HG02981 (cell line): ENCODE measurements around the gene PSAPL1.

Experiments
- ATAC-seq: cut with Tn5 transposase; IDR thresholded peaks from one replicate; pipeline ENCODE4 v1.9.1; 2021; ENCODE audit warnings: mild to moderate bottlenecking, moderate library complexity; ENCODE audit not compliant: unreplicated experiment

PSAPL1 gene

GRCh38 chr4:7398788-7399439 is 35.8 kb downstream of the PSAPL1 start:
- ATAC-seq, result no peak

GRCh38 chr4:7398104-7398423 is 36.7 kb downstream of the PSAPL1 start:
- no peak for ATAC-seq

DNA sequence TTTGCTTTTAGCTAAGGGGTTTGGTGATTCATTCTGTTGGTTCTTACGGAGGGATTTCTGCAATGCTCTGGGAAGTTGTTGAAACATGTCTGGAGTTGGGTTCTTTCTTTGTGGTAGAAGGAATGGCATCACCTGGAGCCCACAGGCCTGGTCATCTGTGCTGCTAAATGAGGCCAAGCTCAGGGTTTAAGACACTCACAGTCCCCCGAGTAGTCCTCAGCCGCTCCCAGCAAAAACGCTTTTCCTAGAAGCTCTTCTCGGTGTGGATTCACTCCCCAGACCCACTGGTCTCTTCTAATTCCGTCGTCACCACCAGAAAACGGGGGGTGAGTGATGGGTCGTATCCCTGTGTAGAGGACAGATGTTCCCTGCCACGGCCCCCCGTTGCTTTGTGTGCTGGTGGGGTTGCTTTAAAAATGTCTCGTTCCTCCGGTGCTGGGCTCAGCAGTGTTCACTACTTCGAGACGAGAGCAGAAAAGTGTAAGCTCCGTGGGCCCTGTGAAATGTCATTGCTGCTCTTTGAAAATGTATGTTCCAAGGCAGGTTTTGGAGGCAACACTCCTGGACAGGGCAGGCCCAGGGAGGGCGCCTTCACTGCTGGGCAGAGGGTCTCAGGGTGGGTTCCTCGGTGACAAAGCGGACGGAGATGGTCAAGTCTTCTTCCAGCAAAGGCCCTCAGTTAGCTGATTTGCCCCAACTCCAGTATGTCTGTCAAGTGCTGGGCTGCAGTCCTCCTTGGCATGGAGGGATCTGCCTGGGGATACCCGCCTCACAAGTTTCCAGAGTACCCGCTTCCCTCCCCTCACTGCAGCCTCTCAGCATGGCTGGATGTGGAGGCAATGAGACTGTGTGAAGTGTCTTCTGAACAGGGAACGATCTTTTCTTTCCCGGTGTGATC is 37.3 kb downstream of the PSAPL1 start:
- ATAC-seq, result no peak

GRCh38 chr4:7396186-7396910 is 38.4 kb downstream of the PSAPL1 start:
- no peak for ATAC-seq

DNA sequence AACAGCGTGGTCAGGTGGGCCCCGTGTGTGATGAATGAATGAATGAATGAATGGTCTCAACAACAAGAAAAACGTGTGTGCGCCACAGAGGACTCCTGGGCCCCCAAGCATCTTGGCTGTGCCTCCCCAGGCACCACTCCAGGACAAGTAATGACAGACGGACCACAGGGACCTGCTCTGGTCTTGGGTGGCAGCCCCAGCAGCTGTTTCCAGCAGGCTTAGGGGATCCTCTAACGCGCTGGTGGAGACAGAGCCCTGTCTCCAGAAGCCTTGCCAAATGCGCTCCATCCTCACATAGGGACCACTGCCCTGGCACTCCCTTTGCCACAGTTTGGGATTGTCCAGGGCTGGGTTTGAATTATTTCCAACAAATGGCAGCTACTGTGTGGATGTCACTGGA is 39.1 kb downstream of the PSAPL1 start:
- no peak for ATAC-seq

DNA sequence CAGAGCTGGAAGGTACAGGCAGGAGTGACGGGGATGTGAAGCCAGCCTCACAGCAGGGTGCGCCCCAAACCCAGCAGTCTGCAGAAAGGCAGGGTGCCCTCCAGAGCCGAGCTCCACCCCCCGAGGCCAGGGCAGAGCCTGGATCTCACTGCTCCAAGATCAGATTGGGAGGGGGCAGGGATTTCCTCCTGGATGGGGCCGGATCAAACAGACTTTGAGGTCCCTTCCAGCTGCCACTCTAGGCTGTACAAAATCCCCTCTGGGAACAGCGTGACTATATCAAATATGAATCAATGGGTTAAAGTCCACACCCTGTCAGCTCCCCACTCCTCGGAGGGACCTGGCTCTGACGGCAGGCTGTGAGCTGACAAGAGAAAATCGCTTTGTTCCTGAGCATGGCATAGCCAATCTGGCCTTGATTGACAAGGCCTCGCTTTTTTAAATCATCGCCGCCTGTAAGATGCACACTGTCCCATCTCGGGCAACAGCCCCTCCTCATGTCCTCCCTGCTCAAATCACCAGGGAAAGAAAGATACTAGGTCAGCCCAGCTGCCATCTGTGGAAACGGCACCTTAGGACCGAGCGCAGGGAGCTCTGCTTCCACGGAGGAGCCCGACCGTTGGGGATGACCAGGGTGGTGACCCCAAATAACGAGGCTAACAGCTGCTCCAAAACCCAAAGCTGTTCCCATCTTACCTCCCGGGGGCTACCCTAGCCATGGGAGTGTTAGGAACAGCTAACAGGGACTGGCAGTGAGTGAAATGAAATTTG is 39.9 kb downstream of the PSAPL1 start:
- ATAC-seq, result no peak

GRCh38 chr4:7393601-7394575 is 40.8 kb downstream of the PSAPL1 start:
- no peak for ATAC-seq

DNA sequence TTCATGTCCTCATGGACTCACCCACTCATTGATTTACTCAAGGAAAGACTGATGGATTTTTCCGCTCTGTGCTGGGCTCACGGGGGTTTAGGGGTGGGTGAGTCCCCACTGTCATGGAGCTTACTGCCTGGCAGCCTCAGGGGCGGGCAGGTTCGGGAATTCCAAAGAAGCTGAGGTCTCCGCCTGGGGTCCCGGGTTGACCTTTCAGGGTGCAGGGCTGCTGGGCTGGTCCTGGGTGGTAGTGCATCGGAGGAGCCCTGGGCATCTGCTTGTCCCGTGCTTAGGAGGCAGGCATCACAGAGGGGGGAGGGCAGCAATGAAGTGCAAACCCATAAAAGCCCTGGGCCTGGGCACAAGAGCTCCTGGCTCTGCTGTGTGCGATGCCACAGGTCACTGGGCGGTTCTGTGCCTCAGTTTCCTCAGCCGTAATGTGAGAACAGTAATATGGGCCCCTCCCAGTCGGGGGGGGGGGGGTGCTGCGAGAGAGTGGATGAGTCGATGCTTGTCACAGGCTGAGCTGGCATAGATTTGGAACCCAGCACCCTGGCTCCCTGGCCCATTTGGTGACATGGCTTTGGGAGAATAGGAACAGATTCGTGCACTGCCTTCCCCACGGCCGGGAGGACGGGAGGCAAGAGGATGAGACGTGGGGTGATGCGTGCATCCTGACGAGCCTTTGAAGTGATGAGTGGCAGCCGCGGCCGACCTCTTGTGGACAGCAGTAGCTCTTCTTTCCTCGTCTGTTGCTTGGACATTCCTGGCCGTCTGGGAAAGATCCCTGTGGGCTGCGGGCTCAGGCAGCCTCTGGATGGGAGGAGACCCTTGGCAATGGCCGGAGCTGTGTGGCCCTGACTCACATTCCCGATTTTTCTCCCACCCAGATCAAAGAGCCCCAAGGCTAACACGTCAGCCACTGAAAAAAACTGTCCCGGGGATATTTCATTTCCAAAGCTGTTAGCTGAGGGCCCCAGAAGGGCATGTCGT is 42.0 kb downstream of the PSAPL1 start:
- no peak for ATAC-seq

DNA sequence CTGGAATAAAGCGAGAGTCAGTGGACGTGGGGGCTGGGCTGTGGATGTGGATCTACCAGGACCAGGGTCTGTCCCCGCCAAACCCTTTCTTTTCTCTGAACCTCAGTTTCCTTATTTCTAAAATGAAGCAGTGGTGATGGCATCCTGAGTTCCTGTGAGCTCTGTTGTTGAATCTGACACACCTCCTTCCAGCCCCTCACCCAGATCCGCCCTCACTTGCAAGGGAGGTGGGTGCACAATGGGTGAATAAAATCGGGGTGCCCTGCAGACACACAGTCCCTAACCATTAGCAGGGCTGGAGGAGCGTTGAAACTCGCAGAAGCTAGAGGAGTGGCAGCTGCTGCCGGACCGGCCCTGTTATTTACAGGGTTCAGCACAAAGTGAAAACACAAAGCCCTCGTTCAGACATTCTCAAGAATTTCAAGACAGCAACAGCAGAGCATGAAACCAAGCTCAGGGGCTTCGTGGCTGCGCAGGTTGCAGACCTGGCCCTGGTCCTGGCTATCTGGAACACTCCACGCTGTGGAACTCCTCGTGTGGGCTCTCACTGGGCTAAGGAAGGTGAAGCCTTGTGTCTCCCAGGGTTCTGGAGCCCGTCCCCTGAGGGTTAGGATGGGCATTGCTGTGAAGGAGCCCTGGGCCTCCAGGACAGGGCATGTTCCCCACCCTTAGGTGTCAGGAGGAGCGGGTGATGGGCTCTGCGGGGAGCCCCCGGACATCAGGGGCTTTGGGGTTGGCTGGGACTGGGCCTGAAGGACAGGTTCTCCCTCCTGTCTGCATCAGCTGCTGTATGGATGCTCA is 42.9 kb downstream of the PSAPL1 start:
- no peak for ATAC-seq

DNA sequence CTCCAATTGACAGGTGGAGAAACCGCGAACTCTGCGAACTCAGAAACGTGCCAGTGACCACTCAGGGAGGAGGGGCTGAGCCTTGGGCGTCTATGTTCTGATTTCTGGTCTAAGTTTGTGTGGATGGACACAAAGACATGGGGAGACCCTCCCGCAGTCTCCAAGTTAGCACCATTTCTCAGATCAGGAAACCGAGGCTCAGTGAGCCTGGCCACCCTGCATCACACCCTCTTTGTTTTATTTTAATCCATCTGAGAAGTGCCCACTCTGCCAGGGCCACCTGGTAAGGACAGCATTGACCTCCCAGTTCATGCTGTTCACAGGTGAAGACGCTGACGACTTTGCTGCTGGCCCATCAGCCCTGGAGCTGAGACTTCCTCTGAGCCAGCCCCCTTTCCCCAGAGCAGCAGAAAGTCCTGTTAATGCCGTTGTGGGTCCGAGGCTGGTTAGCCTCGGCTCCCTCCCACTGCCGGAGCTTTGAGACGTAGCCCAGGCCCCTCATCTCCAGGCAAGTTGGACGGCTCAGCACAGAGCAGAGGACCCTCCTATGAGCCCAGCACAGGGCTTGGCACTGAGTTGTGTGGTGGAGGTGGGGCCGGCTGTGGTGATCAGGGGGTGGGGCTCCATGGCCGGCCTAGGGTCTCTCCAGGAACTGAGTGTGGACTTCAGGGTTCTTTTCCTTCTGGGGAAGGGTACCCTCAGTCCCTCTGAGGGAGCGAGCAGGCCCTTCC is 43.7 kb downstream of the PSAPL1 start:
- ATAC-seq, result no peak

DNA sequence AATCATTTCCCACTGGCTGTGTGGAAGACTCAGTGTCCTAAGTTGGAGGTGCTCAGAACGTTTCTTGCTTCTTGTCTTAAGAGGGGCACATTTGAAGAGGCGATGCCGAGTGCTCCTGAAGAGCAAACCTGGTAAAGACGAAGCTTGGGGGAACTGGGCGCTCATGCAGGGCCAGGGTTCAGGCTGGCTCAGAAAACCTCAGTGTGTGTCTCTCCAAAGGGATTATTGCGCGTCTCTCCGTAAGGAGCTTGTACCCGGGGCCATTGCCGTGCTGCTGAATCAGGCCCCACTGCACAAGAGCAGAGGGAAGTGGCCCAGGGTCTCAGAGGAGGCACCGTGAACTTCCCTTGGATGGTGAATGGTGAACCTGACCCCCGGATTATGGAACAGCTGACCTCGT is 44.4 kb downstream of the PSAPL1 start:
- no peak for ATAC-seq

GRCh38 chr4:7389719-7390118 is 45.0 kb downstream of the PSAPL1 start:
- no peak for ATAC-seq

DNA sequence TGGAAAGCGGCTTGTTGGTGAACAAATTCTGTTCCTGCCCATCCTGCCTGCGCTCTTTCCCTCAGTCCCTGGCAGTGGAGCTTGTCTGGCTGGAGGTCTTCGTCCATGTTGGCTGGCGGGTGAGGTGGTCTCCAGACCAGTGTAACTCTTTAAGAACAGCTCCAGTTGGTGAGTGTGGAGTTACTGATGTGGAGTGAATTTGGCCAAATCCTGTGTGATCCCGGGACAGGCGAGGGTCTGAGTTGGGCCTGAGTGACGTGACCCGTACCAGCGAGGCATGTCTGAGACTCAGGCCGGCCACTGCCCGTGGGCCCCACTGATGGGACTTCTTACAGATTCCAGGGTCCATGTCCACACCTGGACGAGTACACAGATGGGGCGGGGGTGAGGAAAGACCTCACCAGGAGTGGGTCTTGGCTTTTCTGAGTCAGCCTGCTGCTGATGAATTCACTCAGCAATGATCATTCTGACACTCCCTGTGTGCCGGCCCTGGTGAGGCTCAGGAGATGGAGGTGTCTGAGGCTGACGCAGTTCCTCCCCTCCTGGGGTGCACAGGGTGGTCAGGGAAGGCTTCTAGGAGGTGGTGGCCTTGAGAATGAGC is 45.5 kb downstream of the PSAPL1 start:
- no peak for ATAC-seq

- no peak for ATAC-seq
These were observed 46.1 kb downstream of the PSAPL1 start for GRCh38 chr4:7388627-7389026.

GRCh38 chr4:7387925-7388324 is 46.8 kb downstream of the PSAPL1 start:
- no peak for ATAC-seq

DNA sequence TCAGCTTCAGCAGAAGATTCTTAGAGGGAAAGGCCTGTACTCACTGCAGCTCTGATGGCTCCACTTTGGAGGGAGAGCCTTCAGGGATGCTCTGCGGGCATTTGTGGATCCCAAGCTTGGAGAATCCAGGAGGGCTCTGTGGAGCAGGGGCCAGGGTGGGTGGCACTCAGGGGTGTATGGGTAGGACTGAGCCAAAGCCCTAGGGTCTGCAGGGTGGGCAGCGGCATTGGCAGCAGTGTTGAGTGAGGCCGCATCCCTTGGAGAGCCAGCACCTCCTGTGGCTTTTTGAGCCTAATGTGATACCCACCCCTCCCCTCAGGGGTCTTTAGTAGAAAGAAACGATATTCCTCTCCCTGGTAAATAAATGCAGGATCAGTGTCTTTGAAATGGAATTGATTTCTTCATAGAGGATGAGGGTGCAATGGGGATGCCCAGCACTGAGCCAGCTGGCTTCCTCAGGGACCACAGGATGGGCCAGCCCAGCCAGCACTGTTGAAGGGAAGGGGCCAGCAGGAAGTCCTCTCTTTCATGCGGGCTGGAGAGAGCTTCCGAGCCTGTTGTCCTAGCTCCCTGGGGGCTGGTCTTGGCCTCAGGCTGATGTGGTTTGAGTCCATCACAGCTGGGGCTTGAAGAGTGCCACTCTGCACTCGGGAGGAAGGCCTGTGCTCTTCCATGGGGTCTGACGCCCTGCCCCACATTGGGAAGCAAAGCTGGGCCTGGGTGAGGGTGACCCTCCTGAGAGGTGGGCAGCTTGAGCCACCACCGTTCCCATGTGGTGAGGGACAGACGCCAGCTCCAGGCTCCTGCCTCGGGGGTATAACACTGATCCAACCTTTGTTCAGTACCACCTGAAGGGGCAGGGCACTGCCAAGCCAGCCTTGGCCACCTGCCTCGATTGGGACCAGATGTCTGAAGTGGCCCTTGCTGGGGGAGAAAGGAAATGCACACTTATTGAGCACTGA is 49.5 kb downstream of the PSAPL1 start:
- no peak for ATAC-seq
